Keratinocyte (primary cell): ENCODE results near the gene CAMKK2.

Experiments
- EZH2 ChIP-seq: IDR thresholded peaks from one replicate; pipeline ENCODE4 v1.6.1; 2012; ENCODE audit warnings: inconsistent platforms, mild to moderate bottlenecking, low read length, moderate library complexity
- TF ChIP-seq, protein P1 (sequence below), 3 experiments: IDR thresholded peaks in 1 of 3; conservative IDR thresholded peaks in 1 of 3; optimal IDR thresholded peaks in 1 of 3; 2 replicates in 2 of 3; 3 replicates in 1 of 3; pipeline versions ENCODE3 to v1.5.1; 2011; ENCODE audit warnings: low read length in 3 of 3, mild to moderate bottlenecking in 3 of 3, moderate library complexity in 2 of 3, control low read depth in 1 of 3, inconsistent platforms in 1 of 3; ENCODE audit not compliant: insufficient read depth in 2 of 3; ENCODE audit errors: extremely low read depth in 1 of 3

DNA sequence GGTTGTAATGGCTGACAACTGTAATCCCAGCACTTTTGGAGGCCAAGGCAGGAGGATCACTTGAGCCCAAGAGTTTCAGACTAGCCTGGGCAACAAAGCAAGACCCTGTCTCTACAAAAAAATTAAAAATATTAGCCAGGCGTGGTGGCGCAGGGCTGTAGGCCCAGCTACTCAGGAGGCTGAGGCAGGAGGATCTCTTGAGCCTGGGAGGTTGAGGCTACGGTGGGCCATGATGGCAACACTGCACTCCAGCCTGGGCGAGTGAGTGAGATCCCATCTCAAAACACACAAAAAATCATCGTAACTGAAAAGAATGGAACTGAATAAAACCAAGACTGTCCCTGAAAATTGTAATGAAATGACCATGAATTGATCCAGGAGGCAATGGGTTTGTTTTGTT is 6.1 kb downstream of the CAMKK2 start:
- TF ChIP-seq, protein P1, sequence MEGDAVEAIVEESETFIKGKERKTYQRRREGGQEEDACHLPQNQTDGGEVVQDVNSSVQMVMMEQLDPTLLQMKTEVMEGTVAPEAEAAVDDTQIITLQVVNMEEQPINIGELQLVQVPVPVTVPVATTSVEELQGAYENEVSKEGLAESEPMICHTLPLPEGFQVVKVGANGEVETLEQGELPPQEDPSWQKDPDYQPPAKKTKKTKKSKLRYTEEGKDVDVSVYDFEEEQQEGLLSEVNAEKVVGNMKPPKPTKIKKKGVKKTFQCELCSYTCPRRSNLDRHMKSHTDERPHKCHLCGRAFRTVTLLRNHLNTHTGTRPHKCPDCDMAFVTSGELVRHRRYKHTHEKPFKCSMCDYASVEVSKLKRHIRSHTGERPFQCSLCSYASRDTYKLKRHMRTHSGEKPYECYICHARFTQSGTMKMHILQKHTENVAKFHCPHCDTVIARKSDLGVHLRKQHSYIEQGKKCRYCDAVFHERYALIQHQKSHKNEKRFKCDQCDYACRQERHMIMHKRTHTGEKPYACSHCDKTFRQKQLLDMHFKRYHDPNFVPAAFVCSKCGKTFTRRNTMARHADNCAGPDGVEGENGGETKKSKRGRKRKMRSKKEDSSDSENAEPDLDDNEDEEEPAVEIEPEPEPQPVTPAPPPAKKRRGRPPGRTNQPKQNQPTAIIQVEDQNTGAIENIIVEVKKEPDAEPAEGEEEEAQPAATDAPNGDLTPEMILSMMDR (optimal IDR thresholded peaks at IDR 0.05 in 1 of 3, IDR thresholded peaks at IDR 0.05 in 1 of 3, conservative IDR thresholded peaks at IDR 0.05 in 1 of 3; ENCODE audit: extremely low read depth in 1 of 3, insufficient read depth in 2 of 3, low read length in 3 of 3) = no peak
- no peak for TF ChIP-seq EZH2
